Caco-2 (cell line): ENCODE results near the gene AP3B1. TPM values are rescaled to one million over a fixed set of nuclear protein-coding genes. Genes with fewer than 3 reads are reported as not detected.

Source experiments
- BruUV-seq: library from RNA; stranded (reverse); fragments of 400-500 nt; replicated peaks from 2 replicates; lab custom pipeline; 2021; lab: Mats Ljungman, UMichigan
- CTCF ChIA-PET: fragments of 300-600 bp; sonication (Branson Sonifier 250); formaldehyde crosslinking; loops from one replicate; lab custom pipeline; 2022; ENCODE audit warnings: antibody characterized with exemption; lab: Charles Lee
- POLR2A ChIA-PET: fragments of 300-600 bp; sonication (Branson Sonifier 250); formaldehyde crosslinking; loops from one replicate; lab custom pipeline; 2022; ENCODE audit warnings: antibody characterized with exemption; lab: Charles Lee
- DNase-seq, 2 experiments: peaks; one replicate each; pipeline versions ENCODE4 v3.0.0 to v3.0.0-alpha.2; 2020 to 2022
- H3K27me3 ChIP-seq: replicated peaks from 2 replicates; pipeline ENCODE4 v1.6.0; 2011; ENCODE audit warnings: low read length; ENCODE audit not compliant: control insufficient read depth, insufficient read depth
- H3K36me3 ChIP-seq: 2 replicates; pipeline ENCODE4 v1.5.1; 2011; ENCODE audit warnings: low read length; ENCODE audit not compliant: control insufficient read depth, insufficient read depth
- H3K4me1 ChIP-seq: fragments of 250-450 bp; sonication (Bioruptor Pico); 2 replicates; pipeline ENCODE4 v1.5.1; 2020; ENCODE audit warnings: mild to moderate bottlenecking
- H3K4me3 ChIP-seq: 2 replicates; pipeline ENCODE4 v1.5.1; 2011; ENCODE audit warnings: low read depth, mild to moderate bottlenecking, control low read depth, low read length
- H3K9me3 ChIP-seq: fragments of 250-450 bp; sonication (Bioruptor Pico); 2 replicates; pipeline ENCODE4 v1.5.1; 2020; ENCODE audit warnings: mild to moderate bottlenecking, moderate library complexity
- H3K27ac Mint-ChIP-seq: one replicate; pipeline ENCODE4 v1.8.0; 2022; ENCODE audit warnings: mixed read lengths; ENCODE audit not compliant: unreplicated experiment
- H3K27me3 Mint-ChIP-seq: one replicate; pipeline ENCODE4 v1.8.0; 2022; ENCODE audit warnings: mixed read lengths; ENCODE audit not compliant: insufficient read depth, unreplicated experiment
- H3K36me3 Mint-ChIP-seq: one replicate; pipeline ENCODE4 v1.8.0; 2022; ENCODE audit warnings: mild to moderate bottlenecking, mixed read lengths; ENCODE audit not compliant: insufficient read depth, unreplicated experiment
- H3K4me1 Mint-ChIP-seq: one replicate; pipeline ENCODE4 v1.8.0; 2022; ENCODE audit warnings: low read depth, mixed read lengths; ENCODE audit not compliant: unreplicated experiment
- H3K4me3 Mint-ChIP-seq: one replicate; pipeline ENCODE4 v1.8.0; 2022; ENCODE audit warnings: mild to moderate bottlenecking, moderate library complexity, mixed read lengths; ENCODE audit not compliant: unreplicated experiment
- H3K9me3 Mint-ChIP-seq: one replicate; pipeline ENCODE4 v1.8.0; 2022; ENCODE audit warnings: mixed read lengths; ENCODE audit not compliant: unreplicated experiment
- CTCF ChIP-seq, 2 experiments: fragments of 200-600 bp in 1 of 2; IDR thresholded peaks; 1 replicate in 1 of 2; 2 replicates in 1 of 2; pipeline versions ENCODE4 v1.5.1 to v1.8.0; 2011 to 2022; ENCODE audit warnings: antibody characterized with exemption in 1 of 2, control low read depth in 1 of 2, inconsistent platforms in 1 of 2, low read depth in 1 of 2, low read length in 1 of 2, mild to moderate bottlenecking in 1 of 2, moderate library complexity in 1 of 2; ENCODE audit not compliant: insufficient read depth in 1 of 2, severe bottlenecking in 1 of 2, unreplicated experiment in 1 of 2
- intact Hi-C: fragments of 100-400 bp; cut with micrococcal nuclease; formaldehyde crosslinking; loops from one replicate; pipeline ENCODE4 v1.10.0; 2022; ENCODE audit not compliant: unreplicated experiment
- total RNA-seq: library from RNA; stranded (reverse); gene quantifications from 2 replicates; pipeline ENCODE4 v1.2.3, GENCODE V29; 2022

Gene AP3B1
- total RNA-seq, 1 experiment from 2014 or later: 52.7 TPM

GRCh38 chr5:78157001-78157400 is 137.5 kb downstream of the AP3B1 start:
- H3K4me3 ChIP-seq: no peak overlapping the region
- H3K4me1 Mint-ChIP-seq: no peaks in the 10 kb centered on the region
- H3K9me3 ChIP-seq: no peaks in the 10 kb centered on the region; the same call in 1 of the 2 replicates
- H3K36me3 ChIP-seq: peaks cover 1% of the 10 kb centered on the region; the same call in 1 of the 2 replicates
- no peaks in the 10 kb centered on the region for H3K27me3 Mint-ChIP-seq
- H3K36me3 Mint-ChIP-seq: peaks cover 53% of the 10 kb centered on the region
- DNase-seq: no peak
- H3K27me3 ChIP-seq: no peaks in the 10 kb centered on the region
- CTCF ChIA-PET: no interaction called here
- TF ChIP-seq CTCF (IDR thresholded peaks at IDR 0.05; ENCODE audit: insufficient read depth in 1 of 2, low read depth in 1 of 2, low read length in 1 of 2, severe bottlenecking in 1 of 2, unreplicated experiment in 1 of 2): no peak
- H3K4me1 ChIP-seq: no peaks in the 10 kb centered on the region
- H3K27ac Mint-ChIP-seq: no peak overlapping the region
- intact Hi-C loops: no loop called here
- POLR2A ChIA-PET: no interaction called here
- H3K9me3 Mint-ChIP-seq: peaks cover 9% of the 10 kb centered on the region
- no peak overlapping the region for H3K4me3 Mint-ChIP-seq
- no TSS peak for BruUV-seq

DNA sequence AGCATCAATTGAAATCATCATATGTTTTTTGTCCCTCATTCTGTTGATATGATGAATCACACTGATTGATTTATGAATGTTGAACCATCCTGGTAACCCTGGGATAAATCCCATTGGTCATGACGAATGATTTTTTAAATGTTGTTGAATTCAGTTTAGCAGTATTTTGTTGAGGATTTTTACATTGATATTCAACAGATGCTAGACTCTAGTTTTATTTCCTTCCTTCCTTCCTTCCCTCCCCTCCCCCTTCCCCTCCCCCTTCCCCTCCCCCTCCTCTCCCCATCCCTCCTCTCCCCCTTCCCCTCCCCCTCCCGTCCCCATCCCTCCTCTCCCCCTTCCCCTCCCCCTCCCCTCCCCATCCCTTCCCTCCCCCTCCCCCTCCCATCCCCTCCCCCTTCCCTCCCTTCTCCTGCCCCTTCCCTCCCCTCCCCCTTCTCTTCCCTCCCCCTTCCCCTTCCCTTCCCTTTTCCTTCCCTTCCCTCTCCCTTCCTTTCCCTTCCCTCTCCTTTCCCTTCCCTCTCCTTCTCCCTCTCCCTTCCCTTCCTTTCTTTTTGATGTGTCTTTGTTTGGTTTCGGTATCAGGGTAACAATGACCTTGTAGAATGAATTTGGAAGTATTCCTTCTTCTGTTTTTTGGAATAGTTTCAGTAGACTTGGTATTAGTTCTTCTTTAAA is 142.8 kb downstream of the AP3B1 start:
- no peak overlapping the region for H3K4me3 Mint-ChIP-seq
- Histone ChIP-seq H3K9me3 (no peaks in the 10 kb centered on the region; the same call in 1 of the 2 replicates), H3K36me3 (peaks cover 1% of the 10 kb centered on the region; the same call in 1 of the 2 replicates), H3K27me3 (no peaks in the 10 kb centered on the region), H3K4me3 (no peak overlapping the region), H3K4me1 (no peaks in the 10 kb centered on the region)
- no peaks in the 10 kb centered on the region for H3K27me3 Mint-ChIP-seq
- intact Hi-C loops: no loop called here
- peaks cover 45% of the 10 kb centered on the region for H3K36me3 Mint-ChIP-seq
- no peak for DNase-seq
- BruUV-seq: no TSS peak
- no peak overlapping the region for H3K27ac Mint-ChIP-seq
- POLR2A ChIA-PET: no interaction called here
- H3K4me1 Mint-ChIP-seq: peaks cover 7% of the 10 kb centered on the region
- peaks cover 9% of the 10 kb centered on the region for H3K9me3 Mint-ChIP-seq
- CTCF ChIA-PET: no interaction called here
- TF ChIP-seq CTCF (IDR thresholded peaks at IDR 0.05; ENCODE audit: insufficient read depth in 1 of 2, low read depth in 1 of 2, low read length in 1 of 2, severe bottlenecking in 1 of 2, unreplicated experiment in 1 of 2): no peak

- no peaks in the 10 kb centered on the region for H3K9me3 ChIP-seq
- peaks cover 13% of the 10 kb centered on the region for H3K36me3 Mint-ChIP-seq
- H3K27ac Mint-ChIP-seq: no peak overlapping the region
- H3K27me3 ChIP-seq: no peaks in the 10 kb centered on the region
- intact Hi-C loops: loop anchor here (5.0 kb wide), 3 partner anchors 50 to 110 kb away; no protein-coding TSS in a partner anchor
- H3K4me3 ChIP-seq: no peak overlapping the region
- ChIA-PET POLR2A (no interaction called here), CTCF (interaction anchor here (0.5 kb wide), 1 partner anchor 127 kb away, joined by 3 read pairs; no protein-coding TSS in a partner anchor)
- no peak for TF ChIP-seq CTCF (IDR thresholded peaks at IDR 0.05; ENCODE audit: insufficient read depth in 1 of 2, low read depth in 1 of 2, low read length in 1 of 2, severe bottlenecking in 1 of 2, unreplicated experiment in 1 of 2)
- H3K4me3 Mint-ChIP-seq: no peak overlapping the region
- no TSS peak for BruUV-seq
- DNase-seq: no peak
- H3K27me3 Mint-ChIP-seq: no peaks in the 10 kb centered on the region
- H3K36me3 ChIP-seq: no peaks in the 10 kb centered on the region; the same call in 1 of the 2 replicates
- H3K4me1 Mint-ChIP-seq: peaks cover 15% of the 10 kb centered on the region
- peaks cover 12% of the 10 kb centered on the region for H3K4me1 ChIP-seq
- H3K9me3 Mint-ChIP-seq: no peaks in the 10 kb centered on the region
These were observed 157.2 kb downstream of the AP3B1 start for GRCh38 chr5:78137290-78137689.
